WERI-Rb-1 (cell line): ENCODE data around the gene PNMA1.

Experiments used
- DNase-seq: peaks from one replicate; pipeline ENCODE4 v3.0.0-alpha.2; 2020
- H3K27ac ChIP-seq: fragments of 250-450 bp; sonication (Bioruptor Pico); 2 replicates; pipeline ENCODE4 v1.5.1; 2020; ENCODE audit warnings: mild to moderate bottlenecking, moderate library complexity
- H3K27me3 ChIP-seq: fragments of 250-450 bp; sonication (Bioruptor Pico); 2 replicates; pipeline ENCODE4 v1.5.1; 2021; ENCODE audit warnings: mild to moderate bottlenecking, low read depth, moderate library complexity; ENCODE audit not compliant: insufficient read depth, severe bottlenecking
- H3K36me3 ChIP-seq: fragments of 250-450 bp; sonication (Bioruptor Pico); 2 replicates; pipeline ENCODE4 v1.5.1; 2020; ENCODE audit warnings: mild to moderate bottlenecking, moderate library complexity
- H3K4me3 ChIP-seq: 2 replicates; pipeline ENCODE4 v1.5.1; 2011; ENCODE audit warnings: low read depth, mild to moderate bottlenecking, control low read depth, low read length
- H3K9me3 ChIP-seq: fragments of 250-450 bp; sonication (Bioruptor Pico); 2 replicates; pipeline ENCODE4 v1.5.1; 2021; ENCODE audit warnings: mild to moderate bottlenecking, moderate library complexity; ENCODE audit not compliant: severe bottlenecking
- CTCF ChIP-seq: IDR thresholded peaks from 2 replicates; pipeline ENCODE4 v1.5.1; 2011; ENCODE audit warnings: low read depth, mild to moderate bottlenecking, control low read depth, inconsistent platforms, low read length

The PNMA1 gene

GRCh38 chr14:73722581-73722980 is 8.4 kb upstream of the PNMA1 start:
- no peak for TF ChIP-seq CTCF
- H3K36me3 ChIP-seq = peaks cover 56% of the 10 kb centered on the region
- no peak for DNase-seq
- no peaks in the 10 kb centered on the region for H3K27me3 ChIP-seq
- H3K9me3 ChIP-seq = no peaks in the 10 kb centered on the region
- no peak overlapping the region for H3K4me3 ChIP-seq
- H3K27ac ChIP-seq = no peak overlapping the region

- no peak for DNase-seq
- peaks cover 51% of the 10 kb centered on the region for H3K36me3 ChIP-seq
- H3K9me3 ChIP-seq = no peaks in the 10 kb centered on the region
- no peaks in the 10 kb centered on the region for H3K27me3 ChIP-seq
- no peak overlapping the region for H3K27ac ChIP-seq
- no peak overlapping the region for H3K4me3 ChIP-seq
- TF ChIP-seq CTCF = no peak
These were observed 7.1 kb upstream of the PNMA1 start for GRCh38 chr14:73721101-73721821.

- H3K4me3 ChIP-seq = no peak overlapping the region
- H3K27me3 ChIP-seq = no peaks in the 10 kb centered on the region
- TF ChIP-seq CTCF = no peak
- H3K27ac ChIP-seq = no peak overlapping the region
- H3K9me3 ChIP-seq = no peaks in the 10 kb centered on the region
- peaks cover 47% of the 10 kb centered on the region for H3K36me3 ChIP-seq
- DNase-seq = no peak
These were observed 6.5 kb upstream of the PNMA1 start for GRCh38 chr14:73720636-73721035.

- Histone ChIP-seq H3K9me3 (no peaks in the 10 kb centered on the region), H3K36me3 (peaks cover 40% of the 10 kb centered on the region), H3K4me3 (no peak overlapping the region), H3K27me3 (no peaks in the 10 kb centered on the region), H3K27ac (no peak overlapping the region)
- DNase-seq = no peak
- no peak for TF ChIP-seq CTCF
These were observed 5.6 kb upstream of the PNMA1 start for GRCh38 chr14:73719791-73720190.

- H3K4me3 ChIP-seq = no peak overlapping the region
- H3K27ac ChIP-seq = no peak overlapping the region
- no peaks in the 10 kb centered on the region for H3K9me3 ChIP-seq
- H3K27me3 ChIP-seq = no peaks in the 10 kb centered on the region
- no peak for TF ChIP-seq CTCF
- peaks cover 36% of the 10 kb centered on the region for H3K36me3 ChIP-seq
- DNase-seq = no peak
These were observed 5.2 kb upstream of the PNMA1 start for GRCh38 chr14:73719361-73719760.
